Measurements from ENCODE around the gene PRRT1B. TPM values are rescaled to one million over a fixed set of nuclear protein-coding genes. Genes with fewer than 3 reads are reported as not detected.

PRRT1B gene
- total RNA-seq, 4 donors from 2014 or later: 0.94 to 3.9 TPM; not detected in 2

GRCh38 chr9:131577005-131578000 is 32.0 kb downstream of the PRRT1B start:
- DNase-seq: no peak
- Histone ChIP-seq H3K4me3 (no peak overlapping the region), H3K27ac (peak overlapping the region in 1 of 4 donors; percentile 79), H3K36me3 (peaks cover 0 to 84% (median 0%) of the 10 kb centered on the region in 3 donors), H3K9me3 (no peaks in the 10 kb centered on the region), H3K4me1 (peaks cover 0 to 12% (median 0%) of the 10 kb centered on the region in 4 donors), H3K27me3 (no peaks in the 10 kb centered on the region)
- TF ChIP-seq, protein P1, sequence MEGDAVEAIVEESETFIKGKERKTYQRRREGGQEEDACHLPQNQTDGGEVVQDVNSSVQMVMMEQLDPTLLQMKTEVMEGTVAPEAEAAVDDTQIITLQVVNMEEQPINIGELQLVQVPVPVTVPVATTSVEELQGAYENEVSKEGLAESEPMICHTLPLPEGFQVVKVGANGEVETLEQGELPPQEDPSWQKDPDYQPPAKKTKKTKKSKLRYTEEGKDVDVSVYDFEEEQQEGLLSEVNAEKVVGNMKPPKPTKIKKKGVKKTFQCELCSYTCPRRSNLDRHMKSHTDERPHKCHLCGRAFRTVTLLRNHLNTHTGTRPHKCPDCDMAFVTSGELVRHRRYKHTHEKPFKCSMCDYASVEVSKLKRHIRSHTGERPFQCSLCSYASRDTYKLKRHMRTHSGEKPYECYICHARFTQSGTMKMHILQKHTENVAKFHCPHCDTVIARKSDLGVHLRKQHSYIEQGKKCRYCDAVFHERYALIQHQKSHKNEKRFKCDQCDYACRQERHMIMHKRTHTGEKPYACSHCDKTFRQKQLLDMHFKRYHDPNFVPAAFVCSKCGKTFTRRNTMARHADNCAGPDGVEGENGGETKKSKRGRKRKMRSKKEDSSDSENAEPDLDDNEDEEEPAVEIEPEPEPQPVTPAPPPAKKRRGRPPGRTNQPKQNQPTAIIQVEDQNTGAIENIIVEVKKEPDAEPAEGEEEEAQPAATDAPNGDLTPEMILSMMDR (IDR thresholded peaks at IDR 0.05): no peak
- no peak for TF ChIP-seq POLR2A (IDR thresholded peaks at IDR 0.05)

- no peak for TF ChIP-seq POLR2A (IDR thresholded peaks at IDR 0.05)
- TF ChIP-seq, protein P1 (IDR thresholded peaks at IDR 0.05): no peak
- Histone ChIP-seq H3K4me1 (peaks cover 0 to 12% (median 0%) of the 10 kb centered on the region in 4 donors), H3K4me3 (no peak overlapping the region), H3K27me3 (no peaks in the 10 kb centered on the region), H3K36me3 (peaks cover 0 to 84% (median 0%) of the 10 kb centered on the region in 3 donors), H3K27ac (peak overlapping the region in 2 of 4 donors; percentile 59 to 79), H3K9me3 (no peaks in the 10 kb centered on the region)
- no peak for DNase-seq
Observed at GRCh38 chr9:131578021-131578420, 32.7 kb downstream of the PRRT1B start.

GRCh38 chr9:131578731-131579504 is 33.6 kb downstream of the PRRT1B start:
- no peak for TF ChIP-seq POLR2A (IDR thresholded peaks at IDR 0.05)
- TF ChIP-seq, protein P1 (IDR thresholded peaks at IDR 0.05): no peak
- no peak overlapping the region for H3K4me3 ChIP-seq
- H3K4me1 ChIP-seq: peaks cover 0 to 12% (median 0%) of the 10 kb centered on the region in 4 donors
- peak overlapping the region in 2 of 4 donors; percentile 59 to 79 for H3K27ac ChIP-seq
- peak in 2 of 3 donors; percentile 70 to 78 for DNase-seq
- peaks cover 0 to 92% (median 0%) of the 10 kb centered on the region in 3 donors for H3K36me3 ChIP-seq
- no peaks in the 10 kb centered on the region for H3K9me3 ChIP-seq
- H3K27me3 ChIP-seq: no peaks in the 10 kb centered on the region

GRCh38 chr9:131579789-131580211 is 34.5 kb downstream of the PRRT1B start:
- peaks cover 0 to 17% (median 0%) of the 10 kb centered on the region in 4 donors for H3K4me1 ChIP-seq
- DNase-seq: no peak
- H3K27ac ChIP-seq: peak overlapping the region in 1 of 4 donors; percentile 79
- no peak overlapping the region for H3K4me3 ChIP-seq
- H3K27me3 ChIP-seq: no peaks in the 10 kb centered on the region
- TF ChIP-seq, protein P1 (IDR thresholded peaks at IDR 0.05): no peak
- no peak for TF ChIP-seq POLR2A (IDR thresholded peaks at IDR 0.05)
- no peaks in the 10 kb centered on the region for H3K9me3 ChIP-seq
- H3K36me3 ChIP-seq: peaks cover 0 to 95% (median 0%) of the 10 kb centered on the region in 3 donors

GRCh38 chr9:131580358-131580757 is 35.0 kb downstream of the PRRT1B start:
- no peak for DNase-seq
- H3K36me3 ChIP-seq: peaks cover 0 to 98% (median 0%) of the 10 kb centered on the region in 3 donors
- H3K27me3 ChIP-seq: no peaks in the 10 kb centered on the region

More at GRCh38 chr9:131580358-131580757, 35.0 kb downstream of the PRRT1B start:
- H3K4me1 ChIP-seq: peaks cover 0 to 17% (median 0%) of the 10 kb centered on the region in 4 donors
- H3K27ac ChIP-seq: no peak overlapping the region
- H3K4me3 ChIP-seq: no peak overlapping the region
- no peak for TF ChIP-seq POLR2A (IDR thresholded peaks at IDR 0.05)
- TF ChIP-seq, protein P1 (IDR thresholded peaks at IDR 0.05): no peak
- H3K9me3 ChIP-seq: no peaks in the 10 kb centered on the region
